ENCODE measurements around the gene MAGEB16.
A peak's percentile ranks its signal among the peaks of the same experiment; 100 is the strongest.

MAGEB16 gene

DNA sequence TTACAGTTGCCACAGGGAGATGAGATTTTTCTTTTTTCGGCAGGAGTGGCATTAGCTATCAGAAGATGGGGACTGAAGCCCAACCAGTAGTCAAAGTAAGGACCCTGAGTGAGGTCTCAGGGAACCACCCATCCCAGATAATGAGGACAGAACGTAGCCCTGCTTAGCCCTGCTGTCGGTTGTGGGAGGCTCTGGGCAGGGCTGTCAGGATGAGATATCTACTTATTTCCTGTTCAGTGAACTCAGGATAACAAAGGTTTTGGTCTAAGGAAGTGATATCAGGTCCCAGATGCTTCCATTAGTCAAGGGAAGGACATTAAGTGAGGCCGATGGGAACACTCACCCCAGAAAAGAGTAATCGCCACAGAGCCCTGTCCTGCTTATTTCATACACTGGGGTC, 2.3 kb downstream of the MAGEB16 start:
- Mint-ChIP-seq H3K27ac (peak overlapping the region; percentile 16), H3K4me3 (no peak overlapping the region), H3K4me1 (no peaks in the 10 kb centered on the region), H3K27me3 (ENCODE audit: low read depth, poor library complexity) (peaks cover 3% of the 10 kb centered on the region), H3K9me3 (peaks cover 46% of the 10 kb centered on the region), H3K36me3 (ENCODE audit: low read depth) (no peaks in the 10 kb centered on the region)
- TF ChIP-seq, protein P1, sequence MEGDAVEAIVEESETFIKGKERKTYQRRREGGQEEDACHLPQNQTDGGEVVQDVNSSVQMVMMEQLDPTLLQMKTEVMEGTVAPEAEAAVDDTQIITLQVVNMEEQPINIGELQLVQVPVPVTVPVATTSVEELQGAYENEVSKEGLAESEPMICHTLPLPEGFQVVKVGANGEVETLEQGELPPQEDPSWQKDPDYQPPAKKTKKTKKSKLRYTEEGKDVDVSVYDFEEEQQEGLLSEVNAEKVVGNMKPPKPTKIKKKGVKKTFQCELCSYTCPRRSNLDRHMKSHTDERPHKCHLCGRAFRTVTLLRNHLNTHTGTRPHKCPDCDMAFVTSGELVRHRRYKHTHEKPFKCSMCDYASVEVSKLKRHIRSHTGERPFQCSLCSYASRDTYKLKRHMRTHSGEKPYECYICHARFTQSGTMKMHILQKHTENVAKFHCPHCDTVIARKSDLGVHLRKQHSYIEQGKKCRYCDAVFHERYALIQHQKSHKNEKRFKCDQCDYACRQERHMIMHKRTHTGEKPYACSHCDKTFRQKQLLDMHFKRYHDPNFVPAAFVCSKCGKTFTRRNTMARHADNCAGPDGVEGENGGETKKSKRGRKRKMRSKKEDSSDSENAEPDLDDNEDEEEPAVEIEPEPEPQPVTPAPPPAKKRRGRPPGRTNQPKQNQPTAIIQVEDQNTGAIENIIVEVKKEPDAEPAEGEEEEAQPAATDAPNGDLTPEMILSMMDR (IDR thresholded peaks at IDR 0.05) = no peak
- DNase-seq = no peak

DNA sequence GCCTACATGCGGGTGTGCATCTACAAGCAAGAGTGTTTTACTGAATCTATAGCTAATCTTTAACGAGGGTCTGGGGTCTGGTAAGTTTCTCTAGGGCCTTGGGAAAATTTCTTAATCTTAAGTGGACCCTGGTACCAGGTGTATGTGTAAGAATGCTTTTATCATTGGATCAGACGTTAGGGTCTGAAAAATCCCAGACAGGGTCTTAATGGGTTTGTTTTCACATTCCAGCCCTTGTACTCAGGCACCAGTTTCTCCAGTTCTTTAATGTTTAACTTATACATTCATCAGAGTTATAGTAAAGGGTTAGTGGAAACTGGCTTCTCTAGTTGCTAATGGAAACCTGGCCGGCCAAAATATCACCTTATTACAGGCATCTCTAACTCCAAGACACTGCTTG, 11.6 kb downstream of the MAGEB16 start:
- Mint-ChIP-seq H3K9me3 (peaks cover 21% of the 10 kb centered on the region), H3K27me3 (ENCODE audit: low read depth, poor library complexity) (no peaks in the 10 kb centered on the region), H3K4me1 (no peaks in the 10 kb centered on the region), H3K27ac (no peak overlapping the region), H3K4me3 (no peak overlapping the region), H3K36me3 (ENCODE audit: low read depth) (no peaks in the 10 kb centered on the region)
- DNase-seq = no peak
- TF ChIP-seq, protein P1 (IDR thresholded peaks at IDR 0.05) = no peak

DNA sequence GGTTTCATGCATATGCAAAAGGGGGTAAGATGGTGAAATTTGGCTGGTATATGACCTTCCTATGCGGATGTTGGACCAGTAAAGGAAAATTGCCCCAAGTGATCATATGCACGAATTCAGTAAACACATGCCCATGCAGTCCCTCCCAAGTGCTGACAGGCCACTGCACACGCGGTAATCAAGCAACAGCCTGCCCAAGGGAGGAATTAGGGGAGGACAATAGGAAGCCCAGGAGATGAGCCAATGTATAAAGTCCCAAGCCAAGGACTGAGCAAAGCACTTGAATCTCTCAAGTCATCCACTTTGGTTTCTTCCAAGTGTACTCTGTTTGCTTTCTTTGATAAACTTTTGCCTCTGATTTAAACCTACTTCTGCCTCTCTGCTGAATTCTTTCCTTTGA, 21.1 kb downstream of the MAGEB16 start:
- H3K4me3 Mint-ChIP-seq = no peak overlapping the region
- TF ChIP-seq, protein P1 (IDR thresholded peaks at IDR 0.05) = no peak
- H3K27me3 Mint-ChIP-seq (ENCODE audit: low read depth, poor library complexity) = peaks cover 4% of the 10 kb centered on the region
- H3K27ac Mint-ChIP-seq = no peak overlapping the region
- peaks cover 32% of the 10 kb centered on the region for H3K9me3 Mint-ChIP-seq
- H3K4me1 Mint-ChIP-seq = peaks cover 11% of the 10 kb centered on the region
- DNase-seq = no peak
- H3K36me3 Mint-ChIP-seq (ENCODE audit: low read depth) = no peaks in the 10 kb centered on the region

DNA sequence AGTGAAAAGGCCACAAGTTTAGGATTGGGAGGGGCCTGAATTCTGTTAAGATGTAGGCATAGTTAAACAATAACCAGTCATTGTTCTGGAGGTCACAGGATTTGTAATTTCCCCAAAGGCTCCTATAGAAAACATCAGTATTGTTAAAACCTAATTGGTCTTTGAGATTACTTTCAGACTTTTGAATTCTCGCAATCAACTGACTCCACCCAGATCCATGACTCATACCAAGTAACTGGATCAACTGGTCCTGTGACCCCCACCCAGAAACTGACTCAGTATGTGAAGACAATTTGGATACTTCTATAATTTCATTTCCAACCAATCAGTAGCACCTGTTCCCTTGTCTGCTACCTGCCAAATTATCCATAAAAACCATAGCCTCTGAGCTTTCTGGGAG, 28.4 kb downstream of the MAGEB16 start:
- Mint-ChIP-seq H3K4me3 (no peak overlapping the region), H3K27me3 (ENCODE audit: low read depth, poor library complexity) (peaks cover 4% of the 10 kb centered on the region), H3K4me1 (no peaks in the 10 kb centered on the region), H3K36me3 (ENCODE audit: low read depth) (no peaks in the 10 kb centered on the region), H3K27ac (no peak overlapping the region), H3K9me3 (peaks cover 30% of the 10 kb centered on the region)
- DNase-seq = no peak
- TF ChIP-seq, protein P1 (IDR thresholded peaks at IDR 0.05) = no peak

DNA sequence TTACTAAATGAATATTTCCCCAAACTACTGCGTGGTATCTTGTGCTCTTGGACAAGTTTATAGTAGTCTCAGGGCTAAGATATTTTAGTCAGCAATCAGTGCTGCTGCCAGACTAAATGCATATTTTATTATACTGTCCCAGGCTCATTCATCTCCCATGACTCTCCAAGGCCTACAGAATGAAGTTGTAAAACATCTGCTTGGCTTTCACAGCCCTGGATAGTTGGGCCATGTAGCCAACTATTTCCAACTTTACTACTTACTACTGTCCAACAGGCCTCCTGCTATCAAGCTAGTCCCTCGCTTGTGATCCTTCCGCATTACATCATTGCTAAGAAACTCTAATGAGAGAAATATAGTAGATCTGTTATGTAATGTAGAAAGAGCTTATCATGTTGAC, 31.4 kb downstream of the MAGEB16 start:
- H3K4me1 Mint-ChIP-seq = no peaks in the 10 kb centered on the region
- TF ChIP-seq, protein P1 (IDR thresholded peaks at IDR 0.05) = no peak
- peaks cover 19% of the 10 kb centered on the region for H3K9me3 Mint-ChIP-seq
- H3K36me3 Mint-ChIP-seq (ENCODE audit: low read depth) = no peaks in the 10 kb centered on the region
- H3K4me3 Mint-ChIP-seq = no peak overlapping the region
- no peak overlapping the region for H3K27ac Mint-ChIP-seq
- H3K27me3 Mint-ChIP-seq (ENCODE audit: low read depth, poor library complexity) = no peaks in the 10 kb centered on the region
- DNase-seq = no peak

DNA sequence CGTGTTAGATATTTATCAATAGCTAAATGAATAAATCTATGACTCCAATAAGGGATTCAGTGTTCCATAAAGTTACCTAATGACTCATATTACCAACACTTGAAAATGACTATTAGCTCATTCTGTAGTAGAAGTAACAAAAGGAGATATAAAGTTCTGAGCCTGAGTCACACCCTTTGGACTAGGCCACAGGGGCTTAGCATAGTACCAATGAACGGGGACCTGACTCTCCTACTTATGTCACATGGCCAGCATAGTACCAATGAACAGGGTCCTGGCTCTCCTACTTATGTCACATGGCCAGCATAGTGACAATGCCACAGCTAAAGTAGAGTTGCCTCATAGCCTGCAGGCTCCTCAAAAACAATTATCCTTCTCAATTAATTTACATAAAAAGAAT, 43.7 kb downstream of the MAGEB16 start:
- Mint-ChIP-seq H3K36me3 (ENCODE audit: low read depth) (no peaks in the 10 kb centered on the region), H3K27me3 (ENCODE audit: low read depth, poor library complexity) (no peaks in the 10 kb centered on the region), H3K4me1 (peaks cover 15% of the 10 kb centered on the region), H3K27ac (no peak overlapping the region), H3K9me3 (peaks cover 30% of the 10 kb centered on the region), H3K4me3 (no peak overlapping the region)
- no peak for DNase-seq
- TF ChIP-seq, protein P1 (IDR thresholded peaks at IDR 0.05) = no peak
